ENCODE data around the gene AHNAK. TPM values are rescaled to one million over a fixed set of nuclear protein-coding genes. Genes with fewer than 3 reads are reported as not detected.

The AHNAK gene
- total RNA-seq, 4 donors from 2014 or later, result 374 to 1,261 (median 571) TPM

- TF ChIP-seq POLR2A (IDR thresholded peaks at IDR 0.05) (no peak), CTCF (IDR thresholded peaks at IDR 0.05 in 4 of 5, conservative IDR thresholded peaks at IDR 0.05 in 1 of 5) (no peak)
- ATAC-seq, result no peak
- Histone ChIP-seq H3K36me3 (no peaks in the 10 kb centered on the region), H3K4me3 (no peak overlapping the region), H3K27me3 (no peaks in the 10 kb centered on the region), H3K9me3 (no peaks in the 10 kb centered on the region), H3K4me1 (no peaks in the 10 kb centered on the region), H3K27ac (no peak overlapping the region)
- in situ Hi-C loops (cut with MboI; ENCODE audit: low sequenced_read_pairs in 4 of 4) (loop anchor here in 1 of 4 donors (25.0 kb wide), 1 partner anchor 126 kb away; the partner anchor contains the start of gene AHNAK), intact Hi-C loops (cut with DNase I; ENCODE audit: low total_unique reads) (no loop called here)
- DNase-seq, result no peak
Observed at GRCh38 chr11:62411524-62411923, 135.1 kb downstream of the AHNAK start.

DNA sequence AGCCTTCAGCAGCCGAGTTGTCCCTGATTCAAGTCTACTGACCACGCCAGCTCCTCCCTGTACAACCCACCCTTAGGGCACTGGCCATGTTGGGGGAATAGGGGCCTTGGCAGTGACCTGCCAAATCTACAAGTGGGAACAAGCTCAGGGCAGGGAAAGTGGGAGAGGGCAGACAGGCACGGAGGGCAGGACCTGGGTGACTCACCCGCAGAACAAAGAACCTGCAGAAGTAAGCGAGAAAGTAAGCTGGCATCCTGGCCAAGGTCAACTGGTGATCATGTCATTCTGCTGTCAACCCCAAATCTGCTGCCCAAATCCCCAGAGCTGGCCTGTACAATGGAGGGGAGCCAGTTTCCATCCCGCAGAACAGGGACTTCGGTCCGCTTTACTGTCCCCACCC, 135.6 kb downstream of the AHNAK start:
- H3K27me3 ChIP-seq, result no peaks in the 10 kb centered on the region
- H3K4me1 ChIP-seq, result no peaks in the 10 kb centered on the region
- H3K4me3 ChIP-seq, result no peak overlapping the region
- H3K27ac ChIP-seq, result no peak overlapping the region
- in situ Hi-C loops (cut with MboI; ENCODE audit: low sequenced_read_pairs in 4 of 4), result loop anchor here in 1 of 4 donors (25.0 kb wide), 1 partner anchor 126 kb away; the partner anchor contains the start of gene AHNAK
- DNase-seq (no peak), ATAC-seq (no peak)
- no peak for TF ChIP-seq CTCF (IDR thresholded peaks at IDR 0.05 in 4 of 5, conservative IDR thresholded peaks at IDR 0.05 in 1 of 5)
- TF ChIP-seq POLR2A (IDR thresholded peaks at IDR 0.05), result no peak
- intact Hi-C loops (cut with DNase I; ENCODE audit: low total_unique reads), result no loop called here
- no peaks in the 10 kb centered on the region for H3K9me3 ChIP-seq
- H3K36me3 ChIP-seq, result no peaks in the 10 kb centered on the region

- Histone ChIP-seq H3K4me3 (no peak overlapping the region), H3K9me3 (no peaks in the 10 kb centered on the region), H3K27me3 (no peaks in the 10 kb centered on the region), H3K36me3 (no peaks in the 10 kb centered on the region), H3K4me1 (no peaks in the 10 kb centered on the region), H3K27ac (no peak overlapping the region)
- DNase-seq (peak in 1 of 2 donors; percentile 50), ATAC-seq (peak in 1 of 2 donors; percentile 66)
- in situ Hi-C loops (cut with MboI; ENCODE audit: low sequenced_read_pairs in 4 of 4), result loop anchor here in 1 of 4 donors (25.0 kb wide), 1 partner anchor 127 kb away; the partner anchor contains the start of gene AHNAK
- TF ChIP-seq CTCF (IDR thresholded peaks at IDR 0.05 in 4 of 5, conservative IDR thresholded peaks at IDR 0.05 in 1 of 5) (no peak), POLR2A (IDR thresholded peaks at IDR 0.05) (no peak)
- intact Hi-C loops (cut with DNase I; ENCODE audit: low total_unique reads), result no loop called here
Observed at GRCh38 chr11:62409831-62410230, 136.8 kb downstream of the AHNAK start.

DNA sequence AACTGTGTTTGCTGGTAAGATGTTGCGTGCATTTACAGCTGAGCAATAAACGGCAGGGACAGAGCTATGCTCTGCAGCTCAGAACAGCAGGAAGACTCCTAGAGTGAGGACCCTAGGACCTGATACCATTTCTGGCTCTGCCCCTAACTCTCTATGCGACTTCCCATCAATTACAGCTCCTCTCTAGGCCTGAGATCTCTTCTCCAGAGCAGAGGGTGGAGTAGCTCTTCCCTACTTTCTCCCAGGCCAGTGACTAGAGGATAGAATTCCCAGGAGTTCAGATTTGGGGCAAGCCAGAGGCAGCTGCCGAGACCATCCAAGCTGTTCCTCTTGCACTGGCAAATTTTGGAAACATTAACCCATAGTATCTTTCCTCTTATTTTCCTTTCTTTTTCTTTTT, 140.6 kb downstream of the AHNAK start:
- H3K4me3 ChIP-seq, result no peak overlapping the region
- no peaks in the 10 kb centered on the region for H3K9me3 ChIP-seq
- DNase-seq (no peak), ATAC-seq (no peak)
- in situ Hi-C loops (cut with MboI; ENCODE audit: low sequenced_read_pairs in 4 of 4) (loop anchor here in 1 of 4 donors (25.0 kb wide), 1 partner anchor 131 kb away; the partner anchor contains the start of gene AHNAK), intact Hi-C loops (cut with DNase I; ENCODE audit: low total_unique reads) (no loop called here)
- H3K4me1 ChIP-seq, result peaks cover 12 to 15% of the 10 kb centered on the region in 2 donors
- H3K36me3 ChIP-seq, result no peaks in the 10 kb centered on the region
- TF ChIP-seq CTCF (IDR thresholded peaks at IDR 0.05 in 4 of 5, conservative IDR thresholded peaks at IDR 0.05 in 1 of 5), result no peak
- TF ChIP-seq POLR2A (IDR thresholded peaks at IDR 0.05), result no peak
- no peaks in the 10 kb centered on the region for H3K27me3 ChIP-seq
- H3K27ac ChIP-seq, result no peak overlapping the region

DNA sequence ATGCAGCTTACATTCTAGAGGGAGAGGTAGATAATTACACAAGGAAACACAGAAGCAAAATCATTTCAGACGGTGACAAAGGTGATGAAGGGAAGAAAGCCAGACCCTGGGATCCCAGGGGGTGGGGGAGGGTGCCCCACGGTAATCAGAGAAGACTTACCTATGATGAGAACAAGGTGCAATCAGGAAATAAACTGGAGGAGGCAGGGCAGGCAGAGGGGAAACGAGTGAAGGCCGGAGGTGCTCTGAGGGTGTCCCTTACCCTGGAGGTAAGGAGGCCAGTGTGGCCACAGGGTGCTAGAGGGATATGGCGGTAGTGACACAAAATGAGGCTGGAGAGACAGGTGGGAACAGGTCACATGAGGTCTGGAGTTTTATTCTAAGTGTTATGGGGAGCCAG, 141.7 kb downstream of the AHNAK start:
- Histone ChIP-seq H3K4me3 (no peak overlapping the region), H3K27me3 (no peaks in the 10 kb centered on the region), H3K4me1 (peaks cover 21 to 26% of the 10 kb centered on the region in 2 donors), H3K36me3 (no peaks in the 10 kb centered on the region), H3K27ac (no peak overlapping the region), H3K9me3 (no peaks in the 10 kb centered on the region)
- in situ Hi-C loops (cut with MboI; ENCODE audit: low sequenced_read_pairs in 4 of 4) (loop anchor here in 1 of 4 donors (25.0 kb wide), 1 partner anchor 132 kb away; the partner anchor contains the start of gene AHNAK), intact Hi-C loops (cut with DNase I; ENCODE audit: low total_unique reads) (no loop called here)
- TF ChIP-seq CTCF (IDR thresholded peaks at IDR 0.05 in 4 of 5, conservative IDR thresholded peaks at IDR 0.05 in 1 of 5), result no peak
- TF ChIP-seq POLR2A (IDR thresholded peaks at IDR 0.05), result no peak
- DNase-seq (no peak), ATAC-seq (no peak)
